NCI-H128 (cell line): ENCODE measurements around the gene ZNF691.
"Not testable (repeated sequence)": the region's sequence is repeated elsewhere in the genome, so short reads cannot be mapped to it uniquely, and the experiment has no call there.

ENCODE experiments used
- DNase-seq: peaks from one replicate; lab custom pipeline; 2025; ENCODE audit not compliant: unreplicated experiment; lab: John Stamatoyannopoulos, UW

Gene ZNF691

GRCh38 chr1:42853116-42853884 is 6.9 kb downstream of the ZNF691 start:
- no peak for DNase-seq

- not testable (repeated sequence) for DNase-seq
Measured at GRCh38 chr1:42856554-42856953, 10.1 kb downstream of the ZNF691 start.

DNA sequence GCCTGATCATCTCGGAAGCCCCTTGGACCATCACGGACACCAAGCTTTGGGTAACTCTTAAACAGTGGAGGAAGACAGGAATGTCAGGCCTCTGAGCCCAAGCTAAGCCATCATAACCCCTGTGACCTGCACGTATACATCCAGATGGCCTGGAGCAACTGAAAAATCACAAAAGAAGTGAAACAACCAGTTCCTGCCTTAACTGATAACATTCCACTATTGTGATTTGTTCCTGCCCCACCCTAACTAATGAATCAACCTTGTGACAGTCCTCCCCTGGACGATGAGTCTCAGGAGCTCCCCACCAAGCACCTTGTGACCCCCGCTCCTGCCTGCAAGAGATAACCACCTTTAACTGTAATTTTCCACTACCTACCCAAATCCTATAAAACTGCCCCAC is 13.0 kb downstream of the ZNF691 start:
- DNase-seq = not testable (repeated sequence)

- DNase-seq = no peak
Measured at GRCh38 chr1:42860339-42861013, 14.1 kb downstream of the ZNF691 start.

- no peak for DNase-seq
Measured at GRCh38 chr1:42861014-42861399, 14.6 kb downstream of the ZNF691 start.

GRCh38 chr1:42866549-42866948 is 20.1 kb downstream of the ZNF691 start:
- DNase-seq = no peak

DNA sequence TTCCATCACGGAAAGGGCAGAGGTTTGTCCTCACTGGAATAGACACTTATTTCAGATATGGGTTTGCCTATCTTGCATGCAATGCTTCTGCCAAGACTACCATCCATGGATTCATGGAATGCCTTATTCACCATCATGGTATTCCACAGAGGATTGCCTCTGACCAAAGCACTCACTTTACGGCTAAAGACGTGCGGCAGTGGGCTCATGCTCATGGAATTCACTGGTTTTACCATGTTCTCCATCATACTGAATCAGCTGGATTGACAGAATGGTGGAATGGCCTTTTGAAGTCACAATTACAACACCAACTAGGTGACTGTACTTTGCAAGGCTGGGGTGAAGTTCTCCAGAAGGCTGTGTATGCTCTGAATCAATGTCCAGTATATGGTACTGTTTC is 22.1 kb downstream of the ZNF691 start:
- DNase-seq = not testable (repeated sequence)

DNA sequence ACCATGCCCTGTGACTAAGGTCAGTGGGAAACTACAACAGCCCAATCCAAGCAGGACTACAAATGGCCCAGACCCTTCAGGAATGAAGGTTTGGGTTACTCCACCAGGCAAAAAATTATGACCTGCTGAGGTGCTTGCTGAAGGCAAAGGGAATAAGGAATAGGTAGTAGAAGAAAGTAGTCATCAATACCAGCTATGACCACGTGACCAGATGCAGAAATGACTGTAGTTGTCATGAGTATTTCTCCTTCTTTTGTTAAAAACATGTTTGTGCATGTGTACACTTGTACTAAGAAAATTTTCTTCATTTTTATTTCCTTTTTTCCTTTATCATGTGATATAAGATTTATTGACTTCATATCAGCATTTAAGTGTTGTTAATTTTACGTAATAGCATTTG is 22.8 kb downstream of the ZNF691 start:
- DNase-seq = not testable (repeated sequence)

DNA sequence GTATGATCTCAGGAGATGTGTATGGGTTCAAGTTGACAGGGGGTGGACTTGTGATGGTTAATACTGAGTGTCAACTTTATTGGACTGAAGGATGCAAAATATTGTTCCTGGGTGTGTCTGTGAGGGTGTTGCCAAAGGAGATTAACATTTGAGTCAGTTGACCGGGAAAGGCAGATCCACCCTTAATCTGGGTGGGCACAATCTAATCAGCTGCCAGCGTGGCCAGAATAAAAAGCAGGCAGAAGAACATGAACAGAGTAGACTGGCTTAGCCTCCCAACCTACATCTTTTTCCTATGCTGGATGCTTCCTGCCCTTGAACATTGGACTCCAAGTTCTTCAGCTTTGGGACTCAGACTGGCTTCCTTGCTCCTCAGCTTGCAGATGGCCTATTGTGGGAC is 23.3 kb downstream of the ZNF691 start:
- DNase-seq = not testable (repeated sequence)

DNA sequence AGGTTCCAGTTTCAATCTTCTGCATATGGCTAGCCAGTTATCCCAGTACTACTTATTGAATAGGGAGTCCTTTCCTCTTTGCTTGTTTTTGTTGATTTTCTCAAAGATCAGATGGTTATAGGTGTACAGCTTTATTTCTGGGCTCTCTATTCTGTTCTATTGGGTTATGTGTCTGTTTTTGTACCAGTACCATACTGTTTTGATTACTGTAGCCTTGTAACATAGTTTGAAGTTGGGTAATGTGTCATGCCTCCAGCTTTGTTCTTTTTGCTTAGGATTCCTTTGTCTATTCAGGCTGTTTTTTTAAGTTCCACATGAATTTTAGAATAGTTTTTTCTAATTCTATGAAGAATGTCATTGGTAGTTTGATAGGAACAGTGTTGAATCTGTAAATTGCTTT is 26.7 kb downstream of the ZNF691 start:
- not testable (repeated sequence) for DNase-seq

DNA sequence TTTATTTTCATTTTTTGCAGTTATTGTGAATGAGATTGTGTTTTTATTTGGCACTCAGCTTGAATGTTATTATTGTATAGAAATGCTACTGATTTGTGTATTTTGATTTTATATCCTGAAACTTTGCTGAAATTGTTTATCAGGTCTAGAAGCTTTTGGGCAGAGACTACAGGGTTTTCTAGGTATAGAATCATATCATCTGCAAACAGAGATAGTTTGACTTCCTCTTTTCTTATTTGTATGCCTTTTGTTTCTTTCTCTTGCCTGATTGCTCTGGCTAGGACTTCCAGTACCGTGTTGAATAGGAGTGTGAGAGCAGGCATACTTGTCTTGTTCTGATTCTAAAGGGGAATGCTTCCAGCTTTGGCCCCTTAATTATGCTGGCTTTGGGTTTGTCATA is 27.3 kb downstream of the ZNF691 start:
- DNase-seq = no peak

GRCh38 chr1:42876009-42876408 is 29.6 kb downstream of the ZNF691 start:
- DNase-seq = peak; percentile 13

GRCh38 chr1:42877380-42877779 is 31.0 kb downstream of the ZNF691 start:
- no peak for DNase-seq

DNA sequence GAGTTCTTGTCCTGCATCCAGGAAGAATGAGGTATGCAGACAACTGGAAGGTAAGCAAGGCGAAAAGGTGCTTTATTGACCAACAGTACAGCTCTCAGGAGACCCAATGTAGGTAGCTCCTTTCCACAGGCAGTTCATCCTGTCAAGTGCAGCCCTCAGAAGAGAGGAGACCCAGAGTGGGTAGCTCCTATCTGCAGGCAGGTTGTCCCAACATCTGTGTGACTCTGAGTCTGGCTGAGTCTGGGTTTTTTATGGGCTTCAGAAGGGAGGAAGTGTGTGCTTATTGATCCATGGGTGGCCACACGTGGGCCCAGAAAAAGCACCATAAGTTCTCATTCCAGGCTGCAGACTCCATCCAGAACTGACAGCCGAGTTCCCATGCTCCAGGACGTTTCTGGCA is 34.0 kb downstream of the ZNF691 start:
- no peak for DNase-seq

GRCh38 chr1:42886046-42886739 is 39.8 kb downstream of the ZNF691 start:
- no peak for DNase-seq

DNA sequence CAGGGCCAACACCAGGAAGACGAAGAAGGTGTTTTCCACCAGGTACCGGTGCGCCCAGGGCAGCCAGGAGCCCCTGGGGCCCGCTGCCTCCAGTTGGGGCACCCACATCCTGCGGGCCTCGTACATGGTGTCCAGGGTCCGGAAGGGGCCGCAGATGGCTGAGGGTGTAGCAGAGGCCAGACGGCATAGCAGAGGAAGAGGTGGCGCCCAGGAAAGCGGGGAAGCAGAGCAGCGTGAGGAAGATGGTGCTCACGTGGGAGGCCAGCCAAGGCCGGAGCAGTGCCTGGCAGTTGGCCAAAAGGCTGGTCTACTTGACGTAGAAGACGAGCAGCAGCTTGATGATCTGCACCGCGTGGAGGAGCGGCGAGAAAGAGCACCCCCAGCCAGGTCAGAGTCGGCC is 40.4 kb downstream of the ZNF691 start:
- no peak for DNase-seq

GRCh38 chr1:42887366-42887765 is 41.0 kb downstream of the ZNF691 start:
- DNase-seq = no peak

- no peak for DNase-seq
Measured at GRCh38 chr1:42888013-42888633, 41.7 kb downstream of the ZNF691 start.

DNA sequence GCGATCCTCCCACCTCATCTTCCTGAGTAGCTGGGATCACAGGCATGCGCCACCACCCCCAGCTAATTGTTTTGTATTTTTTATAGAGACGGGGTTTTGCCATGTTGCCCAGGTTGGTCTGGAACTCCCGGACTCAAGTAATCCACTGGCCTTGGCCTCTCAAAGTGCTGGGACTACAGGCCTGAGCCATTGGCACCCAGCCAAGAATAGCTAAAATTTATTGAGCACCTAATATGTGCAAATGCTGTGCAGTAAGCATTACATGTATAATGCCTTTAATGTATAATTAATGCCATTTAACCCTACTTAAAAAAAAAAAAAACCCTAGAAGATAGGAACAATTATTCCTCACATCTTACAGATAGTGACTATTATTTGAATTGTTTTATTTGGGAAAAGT is 42.9 kb downstream of the ZNF691 start:
- DNase-seq = no peak

- no peak for DNase-seq
Measured at GRCh38 chr1:42891465-42892138, 45.2 kb downstream of the ZNF691 start.

- not testable (repeated sequence) for DNase-seq
Measured at GRCh38 chr1:42899960-42900359, 53.5 kb downstream of the ZNF691 start.
